Type B pancreatic cell (in vitro differentiated cells): ENCODE measurements around the gene DNAL4. TPM values are rescaled to one million over a fixed set of nuclear protein-coding genes. Genes with fewer than 3 reads are reported as not detected.

Experiments used
- DNase-seq: peaks from one replicate; pipeline ENCODE4 v3.0.0; 2021; ENCODE audit warnings: mixed read lengths; ENCODE audit not compliant: unreplicated experiment; ENCODE audit errors: extremely low spot score
- H3K27ac Mint-ChIP-seq: 2 replicates; pipeline ENCODE4 v1.8.0; 2021; ENCODE audit warnings: mild to moderate bottlenecking, mixed read lengths
- H3K27me3 Mint-ChIP-seq: 2 replicates; pipeline ENCODE4 v1.8.0; 2021; ENCODE audit warnings: mixed read lengths
- H3K36me3 Mint-ChIP-seq: 2 replicates; pipeline ENCODE4 v1.8.0; 2021; ENCODE audit warnings: mixed read lengths
- H3K4me1 Mint-ChIP-seq: one replicate; pipeline ENCODE4 v1.8.0; 2021; ENCODE audit warnings: mixed read lengths; ENCODE audit not compliant: unreplicated experiment
- H3K4me3 Mint-ChIP-seq: 2 replicates; pipeline ENCODE4 v1.8.0; 2021; ENCODE audit warnings: mild to moderate bottlenecking, mixed read lengths
- H3K9me3 Mint-ChIP-seq: 2 replicates; pipeline ENCODE4 v1.8.0; 2021; ENCODE audit warnings: mixed read lengths
- total RNA-seq: library from RNA; stranded (reverse); gene quantifications from 2 replicates; pipeline ENCODE4 v1.2.1, GENCODE V29; 2021; ENCODE audit warnings: low replicate concordance
- TF ChIP-seq, protein P1 (sequence below): fragments of 200-600 bp; sonication (generic); conservative IDR thresholded peaks from 2 replicates; pipeline ENCODE4 v1.5.0; 2021; ENCODE audit warnings: antibody characterized with exemption, mild to moderate bottlenecking

Gene DNAL4
- total RNA-seq, 1 donor from 2014 or later: 23.9 TPM

DNA sequence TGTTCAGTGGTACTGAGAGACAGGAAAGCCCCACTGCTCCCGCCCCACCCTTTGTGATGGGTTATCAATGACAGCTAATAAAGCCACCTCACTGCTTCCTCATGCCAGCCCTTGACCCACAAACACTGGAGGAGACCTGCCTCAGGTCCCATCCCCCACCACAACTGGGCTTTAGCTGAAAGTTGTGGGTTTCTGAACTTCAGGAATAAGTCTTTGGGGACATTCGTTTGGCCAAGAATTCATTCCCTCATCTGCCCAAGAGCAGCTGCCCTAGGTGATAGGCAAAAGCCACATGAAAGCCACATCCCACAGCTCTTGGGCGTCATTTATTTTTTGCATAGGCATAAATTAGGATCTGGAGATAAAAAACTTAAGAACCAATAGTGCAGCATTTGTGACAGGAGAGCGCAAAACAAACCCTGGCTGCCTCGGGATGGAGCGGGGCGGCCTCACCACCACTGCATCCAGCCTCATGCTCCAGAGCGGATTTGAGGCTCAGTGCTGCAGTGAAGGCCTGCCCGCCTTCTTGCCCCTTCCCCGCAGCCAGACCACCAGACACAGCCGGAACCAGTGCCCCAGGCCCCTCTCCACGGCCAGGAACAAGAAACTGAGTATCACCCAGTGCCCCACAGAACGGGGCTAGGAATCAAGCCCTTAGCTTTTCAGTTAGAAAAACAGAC is 59.4 kb downstream of the DNAL4 start:
- H3K27ac Mint-ChIP-seq: peak overlapping the region; percentile 86

DNA sequence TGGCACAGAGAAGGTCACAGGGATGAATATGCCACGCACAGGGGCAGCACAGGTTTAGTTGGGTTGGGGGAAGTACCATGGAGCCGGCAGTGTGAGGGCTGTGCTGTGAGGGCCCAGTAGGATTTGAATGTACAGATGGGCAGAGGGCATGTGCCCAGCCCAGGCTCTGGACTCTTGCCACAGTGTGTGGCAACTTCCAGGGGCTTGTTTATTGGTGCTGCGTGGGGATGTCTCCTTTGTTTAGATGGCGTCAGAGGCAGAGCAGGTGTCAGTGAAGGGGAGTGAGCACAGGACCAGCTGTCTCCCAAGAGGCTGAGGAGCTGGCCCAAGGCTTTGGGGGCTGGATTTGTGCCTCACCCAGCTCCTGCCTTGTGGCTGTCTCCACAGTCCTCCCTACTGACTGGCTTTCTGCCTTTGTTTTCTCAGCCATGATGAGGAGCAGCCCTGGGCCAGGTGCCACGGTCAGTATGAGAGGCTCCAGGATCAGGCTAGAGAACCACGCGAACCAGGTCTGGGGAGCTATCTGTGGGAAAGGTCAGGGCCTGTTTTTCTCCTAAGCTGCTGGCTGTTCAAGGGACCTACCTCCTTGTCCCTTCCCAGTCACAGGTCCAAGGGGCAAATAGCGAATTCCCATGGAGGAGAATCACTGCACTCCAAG is 60.1 kb downstream of the DNAL4 start:
- no peaks in the 10 kb centered on the region for H3K9me3 Mint-ChIP-seq

More for the DNA sequence above, 59.4 kb downstream of the DNAL4 start:
- no peaks in the 10 kb centered on the region for H3K9me3 Mint-ChIP-seq
- H3K4me1 Mint-ChIP-seq: peaks cover 3% of the 10 kb centered on the region
- no peaks in the 10 kb centered on the region for H3K27me3 Mint-ChIP-seq
- H3K36me3 Mint-ChIP-seq: peaks cover 5% of the 10 kb centered on the region
- DNase-seq: no peak
- no peak overlapping the region for H3K4me3 Mint-ChIP-seq
- TF ChIP-seq, protein P1, sequence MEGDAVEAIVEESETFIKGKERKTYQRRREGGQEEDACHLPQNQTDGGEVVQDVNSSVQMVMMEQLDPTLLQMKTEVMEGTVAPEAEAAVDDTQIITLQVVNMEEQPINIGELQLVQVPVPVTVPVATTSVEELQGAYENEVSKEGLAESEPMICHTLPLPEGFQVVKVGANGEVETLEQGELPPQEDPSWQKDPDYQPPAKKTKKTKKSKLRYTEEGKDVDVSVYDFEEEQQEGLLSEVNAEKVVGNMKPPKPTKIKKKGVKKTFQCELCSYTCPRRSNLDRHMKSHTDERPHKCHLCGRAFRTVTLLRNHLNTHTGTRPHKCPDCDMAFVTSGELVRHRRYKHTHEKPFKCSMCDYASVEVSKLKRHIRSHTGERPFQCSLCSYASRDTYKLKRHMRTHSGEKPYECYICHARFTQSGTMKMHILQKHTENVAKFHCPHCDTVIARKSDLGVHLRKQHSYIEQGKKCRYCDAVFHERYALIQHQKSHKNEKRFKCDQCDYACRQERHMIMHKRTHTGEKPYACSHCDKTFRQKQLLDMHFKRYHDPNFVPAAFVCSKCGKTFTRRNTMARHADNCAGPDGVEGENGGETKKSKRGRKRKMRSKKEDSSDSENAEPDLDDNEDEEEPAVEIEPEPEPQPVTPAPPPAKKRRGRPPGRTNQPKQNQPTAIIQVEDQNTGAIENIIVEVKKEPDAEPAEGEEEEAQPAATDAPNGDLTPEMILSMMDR: no peak

DNA sequence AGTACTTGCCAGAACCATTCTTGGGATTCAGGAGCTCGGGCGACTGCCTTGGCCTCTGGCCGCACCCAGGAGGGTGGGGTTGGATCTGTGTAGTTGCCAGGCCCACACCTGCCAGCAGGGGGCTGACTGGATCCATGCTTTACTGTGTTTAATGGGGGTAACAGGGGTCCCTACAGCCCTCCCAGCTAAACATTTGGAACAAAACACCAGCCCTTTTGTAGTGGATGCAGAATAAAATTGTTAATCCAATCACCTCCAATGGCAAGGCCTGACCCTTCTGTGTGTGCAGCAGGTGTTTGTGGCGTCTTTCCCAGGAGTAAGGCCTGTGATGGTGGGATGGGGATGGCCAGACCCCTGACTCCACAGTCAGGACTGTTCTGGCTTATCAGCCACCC is 60.6 kb downstream of the DNAL4 start:
- H3K4me1 Mint-ChIP-seq: peaks cover 3% of the 10 kb centered on the region
- peak overlapping the region; percentile 86 for H3K27ac Mint-ChIP-seq
- no peak for DNase-seq
- H3K9me3 Mint-ChIP-seq: no peaks in the 10 kb centered on the region
- H3K27me3 Mint-ChIP-seq: no peaks in the 10 kb centered on the region
- TF ChIP-seq, protein P1: peak; percentile 84
- no peak overlapping the region for H3K4me3 Mint-ChIP-seq
- H3K36me3 Mint-ChIP-seq: peaks cover 5% of the 10 kb centered on the region

More for the DNA sequence above, 60.1 kb downstream of the DNAL4 start:
- no peaks in the 10 kb centered on the region for H3K27me3 Mint-ChIP-seq
- H3K36me3 Mint-ChIP-seq: peaks cover 5% of the 10 kb centered on the region
- H3K4me3 Mint-ChIP-seq: no peak overlapping the region
- TF ChIP-seq, protein P1: no peak
- no peak for DNase-seq
- peaks cover 3% of the 10 kb centered on the region for H3K4me1 Mint-ChIP-seq
- peak overlapping the region; percentile 86 for H3K27ac Mint-ChIP-seq

DNA sequence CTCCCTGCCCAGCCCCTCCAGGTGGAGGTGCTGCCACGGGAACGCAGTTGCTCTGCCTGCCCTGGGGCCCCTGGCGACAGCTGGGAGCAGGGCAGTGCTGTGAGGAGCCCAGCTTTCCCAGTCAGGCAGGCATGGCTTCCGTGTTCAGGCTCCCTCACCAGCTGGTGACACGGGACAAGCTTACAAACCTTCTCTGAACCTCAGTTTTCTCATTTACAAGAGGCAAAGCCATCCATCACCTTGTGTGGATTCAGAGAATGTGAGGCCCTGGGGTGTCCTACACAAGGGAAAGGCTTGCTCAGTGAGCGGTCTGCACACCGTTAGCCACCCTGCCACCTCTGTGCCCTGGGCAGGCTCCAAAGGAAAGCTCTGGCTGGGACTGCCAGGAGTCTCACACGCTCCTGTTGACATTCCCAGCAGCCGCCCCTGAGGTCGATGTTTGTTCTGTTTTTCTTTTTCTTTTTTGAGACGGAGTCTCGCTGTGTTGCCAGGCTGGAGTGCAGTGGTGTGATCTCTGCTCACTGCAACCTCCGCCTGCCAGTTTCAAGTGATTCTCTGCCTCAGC is 61.6 kb downstream of the DNAL4 start:
- no peaks in the 10 kb centered on the region for H3K9me3 Mint-ChIP-seq
- no peak overlapping the region for H3K4me3 Mint-ChIP-seq
- peaks cover 3% of the 10 kb centered on the region for H3K36me3 Mint-ChIP-seq
- no peaks in the 10 kb centered on the region for H3K27me3 Mint-ChIP-seq
- H3K4me1 Mint-ChIP-seq: peaks cover 3% of the 10 kb centered on the region
- TF ChIP-seq, protein P1: no peak
- DNase-seq: no peak
- H3K27ac Mint-ChIP-seq: peak overlapping the region; percentile 86

DNA sequence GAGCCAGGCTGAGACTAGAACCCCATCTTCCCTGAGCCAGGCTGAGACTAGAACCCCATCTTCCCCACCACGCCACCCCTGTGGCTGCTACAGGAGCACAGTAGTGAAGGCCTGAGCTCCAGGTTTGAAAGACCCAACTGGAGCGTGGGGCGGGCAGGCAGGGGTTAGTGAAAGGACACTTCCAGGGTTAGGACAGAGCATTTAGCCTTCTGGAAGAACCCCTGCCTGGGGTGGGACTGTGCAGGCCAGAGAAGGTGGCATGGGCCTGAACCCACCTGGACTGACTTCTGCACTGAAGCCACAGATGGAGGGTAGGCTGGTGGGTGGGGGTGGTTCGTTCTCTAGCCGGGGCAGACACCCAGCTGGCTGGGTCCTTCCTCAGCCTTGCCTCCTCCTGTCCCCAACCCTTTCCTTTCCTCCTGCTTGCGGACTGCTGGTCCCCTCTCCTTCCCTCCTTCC is 62.2 kb downstream of the DNAL4 start:
- Mint-ChIP-seq H3K9me3 (no peaks in the 10 kb centered on the region), H3K4me3 (no peak overlapping the region), H3K4me1 (peaks cover 3% of the 10 kb centered on the region), H3K36me3 (peaks cover 3% of the 10 kb centered on the region), H3K27ac (no peak overlapping the region), H3K27me3 (no peaks in the 10 kb centered on the region)
- TF ChIP-seq, protein P1: no peak
- no peak for DNase-seq
